SH-SY5Y (cell line): ENCODE results near the gene OR4S2.

Experiments
- GATA2 ChIP-seq: IDR thresholded peaks from 2 replicates; pipeline ENCODE4 v1.6.1; 2011; ENCODE audit warnings: mild to moderate bottlenecking, low read depth, low read length
- GATA3 ChIP-seq: IDR thresholded peaks from 2 replicates; pipeline ENCODE4 v1.6.1; 2011; ENCODE audit warnings: low read depth, mild to moderate bottlenecking, low read length, moderate library complexity

OR4S2 gene

GRCh38 chr11:55648027-55648426, at the start of gene OR4S2:
Gene OR4S2 (plus strand): TSS chr11:55648327. CDS start chr11:55650904, 2,577 bp downstream.
- TF ChIP-seq GATA2 (no peak), GATA3 (no peak)

DNA sequence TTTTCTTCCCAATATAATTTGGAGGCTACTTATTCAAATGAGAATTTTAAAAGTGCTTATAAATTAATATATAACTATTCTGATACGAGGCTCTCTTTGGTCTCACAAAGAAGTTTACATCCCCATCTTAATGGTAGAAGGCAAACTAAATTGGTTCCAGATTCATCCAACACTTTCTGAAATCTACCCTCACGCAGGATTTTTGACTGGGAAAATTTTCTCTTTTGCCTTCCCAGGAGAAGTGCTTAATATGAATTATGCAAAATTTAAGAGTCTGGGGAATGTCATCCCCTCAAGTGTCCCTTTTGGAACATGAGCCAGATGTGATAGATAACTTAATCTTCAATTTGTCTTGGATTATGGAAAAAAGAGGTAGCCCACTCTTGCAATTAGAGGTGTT, 40.6 kb upstream of the OR4S2 start, which contains the start of gene OR4C11:
Gene OR4C11 (minus strand): TSS at position 101 of the 400 bp plus-strand sequence. CDS start 3,272 bp downstream, outside the sequence.
- no peak for TF ChIP-seq GATA3
- TF ChIP-seq GATA2 = no peak

DNA sequence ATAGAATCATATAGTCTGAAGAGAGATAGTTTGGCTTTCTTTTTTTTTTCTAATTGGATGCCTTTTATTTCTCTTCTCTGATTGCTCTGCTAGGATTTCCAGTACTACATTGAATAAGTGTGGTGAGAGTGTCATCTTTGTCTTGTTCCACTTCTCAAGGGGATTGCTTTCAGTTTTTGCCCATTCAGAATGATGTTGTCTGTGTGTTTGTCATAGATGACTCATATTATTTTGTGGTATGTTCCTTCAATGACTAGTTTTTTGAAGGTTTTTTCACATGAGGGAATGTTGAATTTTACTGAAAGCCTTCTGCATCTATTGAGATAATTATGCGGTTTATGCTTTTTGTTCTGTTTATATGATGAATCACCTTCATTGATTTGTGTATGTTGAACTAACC, 23.6 kb upstream of the OR4S2 start:
- TF ChIP-seq GATA3 = no peak
- TF ChIP-seq GATA2 = no peak

- no peak for TF ChIP-seq GATA3
- no peak for TF ChIP-seq GATA2
Measured at GRCh38 chr11:55634813-55635212, 13.3 kb upstream of the OR4S2 start, which contains the start of gene OR4P4. Gene OR4P4 (plus strand): TSS chr11:55635113.

DNA sequence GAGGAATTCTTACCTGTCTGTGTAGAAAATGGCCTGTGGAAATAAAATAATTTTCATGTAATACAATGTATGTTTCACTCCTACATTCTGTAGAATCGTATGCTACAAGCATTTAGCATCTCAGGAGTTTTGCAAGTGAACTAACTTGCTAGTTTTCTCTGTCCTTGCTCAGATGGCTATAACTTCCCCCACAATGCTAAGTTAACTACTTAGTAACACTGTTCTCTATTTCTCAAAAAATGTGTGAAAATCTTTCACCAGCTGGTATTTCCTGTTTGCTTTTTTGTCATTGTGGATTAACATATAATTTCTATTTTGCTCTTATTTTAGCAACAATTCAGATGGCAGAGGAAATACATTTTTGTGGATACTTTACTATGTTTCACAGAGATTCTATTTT, 4.4 kb downstream of the OR4S2 start:
- TF ChIP-seq GATA3 (no peak), GATA2 (no peak)

- TF ChIP-seq GATA3 (no peak), GATA2 (no peak)
Measured at GRCh38 chr11:55655096-55655495, 7.0 kb downstream of the OR4S2 start.

- no peak for TF ChIP-seq GATA3
- no peak for TF ChIP-seq GATA2
Measured at GRCh38 chr11:55658031-55658573, 10.0 kb downstream of the OR4S2 start.

DNA sequence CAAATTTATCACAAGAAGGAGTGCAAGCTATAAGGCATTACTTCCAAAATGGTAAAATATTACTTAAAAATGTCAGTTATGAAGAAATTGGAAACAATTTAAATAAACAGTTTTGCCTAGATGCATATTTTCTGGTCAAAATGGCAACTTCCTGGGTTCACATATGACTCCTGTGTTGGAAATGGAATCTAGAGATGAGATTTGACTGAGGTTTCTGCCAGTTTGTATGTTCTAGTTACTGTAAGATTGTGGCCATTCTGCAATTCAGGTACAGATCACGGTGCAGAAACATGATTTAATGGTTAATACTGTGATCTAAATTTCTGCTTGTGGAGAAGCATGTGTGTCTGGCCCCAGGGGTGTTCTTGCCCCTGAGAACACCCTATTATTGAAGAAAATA, 10.5 kb downstream of the OR4S2 start:
- TF ChIP-seq GATA2 = no peak
- TF ChIP-seq GATA3 = no peak

- TF ChIP-seq GATA2 (no peak), GATA3 (no peak)
Measured at GRCh38 chr11:55661901-55662300, 13.8 kb downstream of the OR4S2 start, which contains the start of gene OR4C6. Gene OR4C6 (plus strand): TSS chr11:55662201. CDS start chr11:55665167, 2,966 bp downstream.

- TF ChIP-seq GATA2 = no peak
- no peak for TF ChIP-seq GATA3
Measured at GRCh38 chr11:55669376-55669775, 21.2 kb downstream of the OR4S2 start.

GRCh38 chr11:55673860-55674259, 25.7 kb downstream of the OR4S2 start:
- TF ChIP-seq GATA2 (no peak), GATA3 (no peak)

DNA sequence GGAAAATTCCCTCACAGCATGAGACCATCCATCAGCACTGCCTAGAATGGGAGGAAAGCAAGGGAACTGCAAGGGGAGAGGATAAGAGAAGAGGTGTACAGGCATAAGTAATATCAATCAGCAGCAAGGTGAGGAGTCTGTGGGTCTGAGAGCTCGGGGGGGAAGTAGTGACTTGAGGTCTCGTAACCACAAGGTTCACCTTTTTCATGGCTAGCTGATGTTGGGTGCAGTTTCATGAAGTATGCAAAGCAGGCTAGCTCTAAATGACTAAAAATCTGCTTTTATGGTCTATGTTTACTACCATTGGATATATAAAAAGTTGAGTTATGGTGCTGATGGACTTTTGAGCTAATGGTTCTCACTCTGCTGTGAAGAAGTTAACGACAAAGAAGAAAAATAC, 49.7 kb downstream of the OR4S2 start:
- TF ChIP-seq GATA3 = no peak
- no peak for TF ChIP-seq GATA2

GRCh38 chr11:55701429-55701828, 53.3 kb downstream of the OR4S2 start:
- no peak for TF ChIP-seq GATA3
- no peak for TF ChIP-seq GATA2
